ENCODE results near the gene CDH16.
"Not testable (repeated sequence)": the region's sequence is repeated elsewhere in the genome, so short reads cannot be mapped to it uniquely, and the experiment has no call there.

CDH16 gene

DNA sequence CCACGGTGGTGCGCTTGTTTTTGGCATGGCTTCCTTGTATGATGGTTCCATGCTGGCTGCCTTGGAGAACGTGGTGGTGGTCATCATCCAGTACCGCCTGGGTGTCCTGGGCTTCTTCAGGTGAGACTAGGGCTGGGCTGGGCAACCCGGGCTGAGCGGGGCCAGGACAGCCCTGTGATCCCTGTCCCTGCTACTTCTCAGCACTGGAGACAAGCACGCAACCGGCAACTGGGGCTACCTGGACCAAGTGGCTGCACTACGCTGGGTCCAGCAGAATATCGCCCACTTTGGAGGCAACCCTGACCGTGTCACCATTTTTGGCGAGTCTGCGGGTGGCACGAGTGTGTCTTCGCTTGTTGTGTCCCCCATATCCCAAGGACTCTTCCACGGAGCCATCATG lies 21.6 kb upstream of the CDH16 start:
- no peak for DNase-seq (ENCODE audit: low read depth, low spot score)
- TF ChIP-seq, protein P1, sequence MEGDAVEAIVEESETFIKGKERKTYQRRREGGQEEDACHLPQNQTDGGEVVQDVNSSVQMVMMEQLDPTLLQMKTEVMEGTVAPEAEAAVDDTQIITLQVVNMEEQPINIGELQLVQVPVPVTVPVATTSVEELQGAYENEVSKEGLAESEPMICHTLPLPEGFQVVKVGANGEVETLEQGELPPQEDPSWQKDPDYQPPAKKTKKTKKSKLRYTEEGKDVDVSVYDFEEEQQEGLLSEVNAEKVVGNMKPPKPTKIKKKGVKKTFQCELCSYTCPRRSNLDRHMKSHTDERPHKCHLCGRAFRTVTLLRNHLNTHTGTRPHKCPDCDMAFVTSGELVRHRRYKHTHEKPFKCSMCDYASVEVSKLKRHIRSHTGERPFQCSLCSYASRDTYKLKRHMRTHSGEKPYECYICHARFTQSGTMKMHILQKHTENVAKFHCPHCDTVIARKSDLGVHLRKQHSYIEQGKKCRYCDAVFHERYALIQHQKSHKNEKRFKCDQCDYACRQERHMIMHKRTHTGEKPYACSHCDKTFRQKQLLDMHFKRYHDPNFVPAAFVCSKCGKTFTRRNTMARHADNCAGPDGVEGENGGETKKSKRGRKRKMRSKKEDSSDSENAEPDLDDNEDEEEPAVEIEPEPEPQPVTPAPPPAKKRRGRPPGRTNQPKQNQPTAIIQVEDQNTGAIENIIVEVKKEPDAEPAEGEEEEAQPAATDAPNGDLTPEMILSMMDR (IDR thresholded peaks at IDR 0.05; ENCODE audit: low read depth, low read length) = no peak
- in situ Hi-C loops (cut with HindIII; ENCODE audit: low sequenced_read_pairs) = no loop called here
- H3K4me3 ChIP-seq (ENCODE audit: low read depth, low read length) = no peak overlapping the region

DNA sequence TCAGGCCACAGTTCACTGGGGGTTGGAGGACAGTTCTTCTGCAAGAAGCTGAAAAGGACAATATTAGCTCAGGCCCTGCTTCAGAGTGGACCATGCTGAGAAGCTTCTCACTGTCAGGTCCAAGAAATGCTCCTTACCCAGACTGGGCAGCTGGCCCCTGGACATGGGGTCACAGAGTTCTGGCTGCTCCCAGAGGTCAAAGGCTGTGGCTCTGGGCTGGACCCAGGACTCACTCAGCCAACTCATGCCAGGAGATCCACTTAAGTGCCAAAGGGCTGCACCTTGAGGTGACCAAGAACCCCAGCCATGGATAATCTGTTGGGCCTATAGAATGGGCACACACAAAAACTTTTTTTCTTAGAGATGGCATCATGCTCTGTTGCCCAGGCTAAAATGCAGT lies 20.7 kb upstream of the CDH16 start:
- TF ChIP-seq, protein P1 (IDR thresholded peaks at IDR 0.05; ENCODE audit: low read depth, low read length) = no peak
- DNase-seq (ENCODE audit: low read depth, low spot score) = no peak
- H3K4me3 ChIP-seq (ENCODE audit: low read depth, low read length) = no peak overlapping the region
- in situ Hi-C loops (cut with HindIII; ENCODE audit: low sequenced_read_pairs) = no loop called here

DNA sequence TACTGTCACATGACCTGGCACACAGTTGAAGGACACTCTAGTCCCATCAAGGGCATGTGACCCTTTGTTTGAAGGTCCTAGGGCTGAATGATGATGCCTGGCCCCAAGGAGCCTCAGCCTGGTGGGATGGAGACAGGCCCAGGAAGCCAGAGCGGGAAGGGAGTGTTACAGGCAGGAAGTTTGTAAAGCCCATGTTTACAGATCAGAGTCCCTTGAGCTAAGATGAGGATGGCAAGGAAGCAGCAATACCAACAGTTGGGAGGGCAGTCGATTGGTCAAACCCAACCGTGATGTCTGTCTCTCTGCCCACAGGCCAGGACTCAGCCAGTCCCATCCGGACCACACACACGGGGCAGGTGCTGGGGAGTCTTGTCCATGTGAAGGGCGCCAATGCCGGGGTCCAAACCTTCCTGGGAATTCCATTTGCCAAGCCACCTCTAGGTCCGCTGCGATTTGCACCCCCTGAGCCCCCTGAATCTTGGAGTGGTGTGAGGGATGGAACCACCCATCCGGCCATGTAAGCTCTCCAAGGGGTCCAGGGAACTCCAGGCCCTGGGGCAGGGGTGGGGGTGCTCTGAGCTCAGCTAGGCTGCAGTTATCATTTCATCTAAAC lies 19.1 kb upstream of the CDH16 start:
- in situ Hi-C loops (cut with HindIII; ENCODE audit: low sequenced_read_pairs) = no loop called here

DNA sequence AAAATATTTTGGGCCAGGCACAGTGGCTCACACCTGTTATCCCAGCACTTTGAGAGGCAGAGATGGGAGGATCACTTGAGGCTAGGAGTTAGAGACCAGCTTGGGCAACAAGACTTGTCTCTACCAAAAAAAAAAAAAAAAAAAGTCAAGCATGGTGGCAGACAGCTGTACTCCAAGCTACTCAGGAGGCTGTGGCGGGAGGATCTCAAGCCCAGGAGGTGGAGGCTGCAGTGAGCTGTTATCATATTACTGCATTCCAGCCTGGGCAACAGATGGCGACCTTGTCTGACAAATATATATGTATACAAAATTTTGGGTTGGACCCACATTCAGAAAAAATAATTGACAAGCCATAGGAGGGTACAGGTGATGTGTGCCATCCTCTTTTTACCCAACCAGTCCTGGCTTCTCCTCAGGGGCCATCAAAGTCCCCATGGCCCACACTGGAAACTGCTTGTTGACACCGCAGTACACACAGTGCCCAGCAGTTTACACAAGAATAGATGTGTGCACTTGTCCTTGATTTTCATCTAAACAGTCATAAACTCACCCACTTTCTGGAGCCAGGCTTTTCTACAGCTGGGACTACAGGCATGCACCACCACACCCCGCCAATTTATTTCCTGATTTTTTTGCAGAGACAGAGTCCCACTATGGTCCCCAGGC lies 18.3 kb upstream of the CDH16 start:
- H3K4me3 ChIP-seq (ENCODE audit: low read depth, low read length) = no peak overlapping the region
- TF ChIP-seq, protein P1 (IDR thresholded peaks at IDR 0.05; ENCODE audit: low read depth, low read length) = no peak
- in situ Hi-C loops (cut with HindIII; ENCODE audit: low sequenced_read_pairs) = no loop called here

More for the DNA sequence above, 19.1 kb upstream of the CDH16 start:
- DNase-seq (ENCODE audit: low read depth, low spot score) = no peak
- TF ChIP-seq, protein P1 (IDR thresholded peaks at IDR 0.05; ENCODE audit: low read depth, low read length) = no peak
- no peak overlapping the region for H3K4me3 ChIP-seq (ENCODE audit: low read depth, low read length)

DNA sequence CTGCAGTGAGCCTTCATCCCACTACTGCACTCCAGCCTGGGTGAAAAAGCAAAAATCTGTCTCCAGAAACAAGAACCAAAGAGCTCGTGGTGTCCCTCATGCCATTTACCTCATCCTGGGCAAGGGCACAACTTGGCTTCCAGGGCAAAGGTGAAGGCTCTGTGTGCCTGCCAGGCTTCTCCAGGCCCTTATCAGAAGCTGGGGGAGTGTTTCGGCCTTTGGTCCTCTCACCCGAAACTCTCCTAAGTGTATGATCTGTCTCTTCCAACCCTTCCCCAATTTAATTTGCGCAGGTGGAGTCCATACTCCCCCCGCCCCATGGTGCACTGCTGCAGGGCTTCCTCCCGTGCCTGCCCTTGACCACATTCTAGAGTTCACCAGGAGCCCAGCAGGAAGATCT lies 17.8 kb upstream of the CDH16 start:
- TF ChIP-seq, protein P1 (IDR thresholded peaks at IDR 0.05; ENCODE audit: low read depth, low read length) = no peak
- in situ Hi-C loops (cut with HindIII; ENCODE audit: low sequenced_read_pairs) = no loop called here
- no peak overlapping the region for H3K4me3 ChIP-seq (ENCODE audit: low read depth, low read length)
- DNase-seq (ENCODE audit: low read depth, low spot score) = no peak

More for the DNA sequence above, 18.3 kb upstream of the CDH16 start:
- no peak for DNase-seq (ENCODE audit: low read depth, low spot score)

DNA sequence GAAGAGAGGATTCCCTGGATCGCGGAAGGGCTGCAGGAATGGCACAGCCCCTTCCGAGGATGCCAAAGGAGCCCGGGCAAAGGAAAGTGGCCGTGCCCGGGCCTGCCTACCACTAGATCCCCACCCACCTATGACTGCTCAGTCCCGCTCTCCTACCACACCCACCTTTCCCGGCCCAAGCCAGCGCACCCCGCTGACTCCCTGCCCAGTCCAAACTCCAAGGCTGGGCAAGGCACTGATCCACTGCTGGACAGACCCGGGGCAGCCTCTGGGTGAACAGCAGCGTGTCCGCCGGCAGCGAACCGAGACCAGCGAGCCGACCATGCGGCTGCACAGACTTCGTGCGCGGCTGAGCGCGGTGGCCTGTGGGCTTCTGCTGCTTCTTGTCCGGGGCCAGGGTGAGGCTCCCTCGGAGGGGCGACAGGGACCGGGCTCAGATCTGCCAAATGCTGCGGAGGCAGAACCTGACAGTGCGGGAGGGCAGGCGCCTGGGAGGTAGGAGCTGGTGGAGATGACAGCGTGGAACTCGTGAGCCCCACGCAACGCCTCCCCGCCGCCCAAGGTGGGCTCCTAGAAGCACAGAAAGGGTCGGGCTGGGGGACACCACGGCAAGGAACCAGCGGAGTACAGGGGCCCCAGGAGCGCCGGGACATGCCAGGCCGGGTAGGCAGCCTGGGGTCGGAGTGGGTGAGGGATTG lies 16.8 kb upstream of the CDH16 start, which contains the start of gene CES2:
Gene CES2 (plus strand): TSS at position 203 of the 698 bp plus-strand sequence. CDS start 120 bp downstream, at position 323.
- TF ChIP-seq, protein P1 (IDR thresholded peaks at IDR 0.05; ENCODE audit: low read depth, low read length) = no peak
- DNase-seq (ENCODE audit: low read depth, low spot score) = peak; percentile 34
- in situ Hi-C loops (cut with HindIII; ENCODE audit: low sequenced_read_pairs) = no loop called here
- peak within 1 kb of the TSS; percentile 97 for H3K4me3 ChIP-seq (ENCODE audit: low read depth, low read length)

DNA sequence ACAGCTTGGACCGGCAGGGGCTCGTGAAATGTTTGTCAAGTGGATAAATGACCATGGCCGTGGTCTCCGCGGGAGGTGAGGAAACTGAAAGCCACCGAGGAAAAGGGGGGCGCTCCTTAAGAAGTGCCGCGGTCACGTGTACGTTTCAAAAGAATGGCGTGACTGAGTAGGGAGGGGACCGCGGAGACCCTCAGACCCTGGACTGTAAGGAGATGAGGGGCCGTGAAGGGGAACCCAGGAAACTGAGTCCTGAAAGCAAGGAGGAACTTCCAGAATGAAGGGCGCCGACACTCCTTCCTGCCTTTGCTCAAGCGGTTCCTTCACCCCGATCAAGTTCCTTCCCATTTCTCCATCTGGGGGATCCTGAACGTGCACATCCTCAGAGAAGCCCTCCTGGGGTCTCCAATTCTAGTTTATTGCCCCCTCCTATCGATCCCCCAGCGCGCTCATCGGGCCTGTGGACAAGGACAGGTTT lies 16.2 kb upstream of the CDH16 start:
- in situ Hi-C loops (cut with HindIII; ENCODE audit: low sequenced_read_pairs); DNase-seq (ENCODE audit: low read depth, low spot score): not testable (repeated sequence)
- H3K4me3 ChIP-seq (ENCODE audit: low read depth, low read length) = peak overlapping the region; percentile 97
